ENCODE results near the gene NUP205. TPM values are rescaled to one million over a fixed set of nuclear protein-coding genes. Genes with fewer than 3 reads are reported as not detected.

The NUP205 gene
- total and polyA plus RNA-seq, 2 of the 13 experiments (the other 11 are each of a cell fraction or from before 2014, with no cell fraction given) = 46.2 to 87.2 TPM

- TF ChIP-seq TBX2 (CRISPR knock-in tag; IDR thresholded peaks at IDR 0.05; ENCODE audit: borderline replicate concordance) (peak; percentile 86), ZNF597 (CRISPR knock-in tag; IDR thresholded peaks at IDR 0.05) (0 out of 2 replicates have a peak, but pooled peaks have one; percentile 39), ZNF414 (CRISPR knock-in tag; IDR thresholded peaks at IDR 0.05) (no peak; the same call in none of the 2 replicates), SP1 (IDR thresholded peaks at IDR 0.05) (no peak), SP1 (CRISPR knock-in tag; IDR thresholded peaks at IDR 0.05) (peak; percentile 97), SP2 (CRISPR knock-in tag; IDR thresholded peaks at IDR 0.05) (peak; percentile 71), PLSCR1 (CRISPR knock-in tag; IDR thresholded peaks at IDR 0.05; ENCODE audit: borderline replicate concordance) (no peak), GTF3A (CRISPR knock-in tag; conservative IDR thresholded peaks at IDR 0.05) (peak; percentile 86; the same call in 1 of the 2 replicates), ARNTL (CRISPR knock-in tag; IDR thresholded peaks at IDR 0.05) (peak; percentile 19; the same call in 1 of the 2 replicates), GTF2F1 (IDR thresholded peaks at IDR 0.05; ENCODE audit: low read length) (no peak), SIX4 (CRISPR knock-in tag; IDR thresholded peaks at IDR 0.05) (no peak), SMYD3 (CRISPR knock-in tag; IDR thresholded peaks at IDR 0.05) (no peak), ZNF709 (CRISPR knock-in tag; IDR thresholded peaks at IDR 0.05) (peak; percentile 84), ZFP62 (CRISPR knock-in tag; IDR thresholded peaks at IDR 0.05) (peak; percentile 59; the same call in 1 of the 2 replicates), POGK (CRISPR knock-in tag; conservative IDR thresholded peaks at IDR 0.05) (peak; percentile 65; the same call in 1 of the 2 replicates), ZNF614 (CRISPR knock-in tag; IDR thresholded peaks at IDR 0.05; ENCODE audit: borderline replicate concordance) (peak; percentile 49; the same call in 1 of the 2 replicates), ZFP1 (CRISPR knock-in tag; IDR thresholded peaks at IDR 0.05) (no peak), TEAD2 (CRISPR knock-in tag; IDR thresholded peaks at IDR 0.05) (peak; percentile 88; the same call in 1 of the 2 replicates), MTF2 (CRISPR knock-in tag; IDR thresholded peaks at IDR 0.05; ENCODE audit: borderline replicate concordance) (no peak; the same call in 1 of the 2 replicates), BHLHE40 (IDR thresholded peaks at IDR 0.05; ENCODE audit: low read length) (no peak), NR2F1 (CRISPR knock-in tag; IDR thresholded peaks at IDR 0.05) (peak in 1 of 2 experiments; percentile 53; a peak in 2 of 4 replicates), ADNP (CRISPR knock-in tag; IDR thresholded peaks at IDR 0.05) (no peak)
- TF ChIP-seq, protein P1, sequence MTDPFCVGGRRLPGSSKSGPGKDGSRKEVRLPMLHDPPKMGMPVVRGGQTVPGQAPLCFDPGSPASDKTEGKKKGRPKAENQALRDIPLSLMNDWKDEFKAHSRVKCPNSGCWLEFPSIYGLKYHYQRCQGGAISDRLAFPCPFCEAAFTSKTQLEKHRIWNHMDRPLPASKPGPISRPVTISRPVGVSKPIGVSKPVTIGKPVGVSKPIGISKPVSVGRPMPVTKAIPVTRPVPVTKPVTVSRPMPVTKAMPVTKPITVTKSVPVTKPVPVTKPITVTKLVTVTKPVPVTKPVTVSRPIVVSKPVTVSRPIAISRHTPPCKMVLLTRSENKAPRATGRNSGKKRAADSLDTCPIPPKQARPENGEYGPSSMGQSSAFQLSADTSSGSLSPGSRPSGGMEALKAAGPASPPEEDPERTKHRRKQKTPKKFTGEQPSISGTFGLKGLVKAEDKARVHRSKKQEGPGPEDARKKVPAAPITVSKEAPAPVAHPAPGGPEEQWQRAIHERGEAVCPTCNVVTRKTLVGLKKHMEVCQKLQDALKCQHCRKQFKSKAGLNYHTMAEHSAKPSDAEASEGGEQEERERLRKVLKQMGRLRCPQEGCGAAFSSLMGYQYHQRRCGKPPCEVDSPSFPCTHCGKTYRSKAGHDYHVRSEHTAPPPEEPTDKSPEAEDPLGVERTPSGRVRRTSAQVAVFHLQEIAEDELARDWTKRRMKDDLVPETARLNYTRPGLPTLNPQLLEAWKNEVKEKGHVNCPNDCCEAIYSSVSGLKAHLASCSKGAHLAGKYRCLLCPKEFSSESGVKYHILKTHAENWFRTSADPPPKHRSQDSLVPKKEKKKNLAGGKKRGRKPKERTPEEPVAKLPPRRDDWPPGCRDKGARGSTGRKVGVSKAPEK (CRISPR knock-in tag; IDR thresholded peaks at IDR 0.05; ENCODE audit: borderline replicate concordance) = 0 out of 2 replicates have a peak, but pooled peaks have one; percentile 30
Measured at GRCh38 chr7:135662373-135663114, 104.8 kb downstream of the NUP205 start, which contains the start of gene STMP1 (continued).

Data from HepG2 (cell line).